AG09319 (cell line): ENCODE results near the gene MTA2.
"Not testable (repeated sequence)": the region's sequence is repeated elsewhere in the genome, so short reads cannot be mapped to it uniquely, and the experiment has no call there.

ENCODE experiments used
- DNase-seq: peaks from one replicate; pipeline ENCODE4 v3.0.0-alpha.2; 2010; ENCODE audit warnings: low read depth; ENCODE audit errors: extremely low read depth
- TF ChIP-seq, protein P1 (sequence below): IDR thresholded peaks from 2 replicates; pipeline ENCODE4 v1.5.1; 2011; ENCODE audit warnings: low read depth, mild to moderate bottlenecking, inconsistent platforms, low read length, moderate library complexity

The MTA2 gene

DNA sequence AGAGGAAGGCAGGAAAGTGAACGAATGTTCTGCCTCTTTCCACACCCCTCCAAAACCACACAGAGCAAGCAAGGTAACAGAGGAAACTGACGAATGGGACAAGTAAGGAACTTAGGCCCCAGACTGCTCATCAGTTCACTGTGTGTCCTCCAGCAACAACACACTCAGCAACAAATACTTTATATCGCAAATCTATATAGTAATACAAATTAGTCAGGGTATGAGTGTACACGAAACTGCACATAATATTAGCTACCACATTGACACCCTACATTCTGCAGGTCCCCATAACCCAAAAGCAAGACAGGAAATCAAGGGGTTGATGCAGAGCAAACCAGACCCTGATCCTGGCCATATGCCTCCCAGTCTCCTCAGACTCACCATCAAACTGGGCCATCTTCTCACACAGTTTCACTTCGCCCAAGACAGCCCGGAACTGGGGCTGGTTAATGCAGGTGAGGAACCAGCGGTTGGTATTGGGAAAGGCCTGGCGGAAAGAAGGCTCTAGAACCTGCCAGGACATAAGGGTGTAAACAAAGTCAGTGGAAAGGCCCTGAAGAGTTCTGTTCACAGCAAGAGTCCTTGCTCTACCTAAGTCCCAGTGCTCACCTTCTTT is 34.5 kb downstream of the MTA2 start:
- TF ChIP-seq, protein P1, sequence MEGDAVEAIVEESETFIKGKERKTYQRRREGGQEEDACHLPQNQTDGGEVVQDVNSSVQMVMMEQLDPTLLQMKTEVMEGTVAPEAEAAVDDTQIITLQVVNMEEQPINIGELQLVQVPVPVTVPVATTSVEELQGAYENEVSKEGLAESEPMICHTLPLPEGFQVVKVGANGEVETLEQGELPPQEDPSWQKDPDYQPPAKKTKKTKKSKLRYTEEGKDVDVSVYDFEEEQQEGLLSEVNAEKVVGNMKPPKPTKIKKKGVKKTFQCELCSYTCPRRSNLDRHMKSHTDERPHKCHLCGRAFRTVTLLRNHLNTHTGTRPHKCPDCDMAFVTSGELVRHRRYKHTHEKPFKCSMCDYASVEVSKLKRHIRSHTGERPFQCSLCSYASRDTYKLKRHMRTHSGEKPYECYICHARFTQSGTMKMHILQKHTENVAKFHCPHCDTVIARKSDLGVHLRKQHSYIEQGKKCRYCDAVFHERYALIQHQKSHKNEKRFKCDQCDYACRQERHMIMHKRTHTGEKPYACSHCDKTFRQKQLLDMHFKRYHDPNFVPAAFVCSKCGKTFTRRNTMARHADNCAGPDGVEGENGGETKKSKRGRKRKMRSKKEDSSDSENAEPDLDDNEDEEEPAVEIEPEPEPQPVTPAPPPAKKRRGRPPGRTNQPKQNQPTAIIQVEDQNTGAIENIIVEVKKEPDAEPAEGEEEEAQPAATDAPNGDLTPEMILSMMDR = no peak
- DNase-seq = no peak

DNA sequence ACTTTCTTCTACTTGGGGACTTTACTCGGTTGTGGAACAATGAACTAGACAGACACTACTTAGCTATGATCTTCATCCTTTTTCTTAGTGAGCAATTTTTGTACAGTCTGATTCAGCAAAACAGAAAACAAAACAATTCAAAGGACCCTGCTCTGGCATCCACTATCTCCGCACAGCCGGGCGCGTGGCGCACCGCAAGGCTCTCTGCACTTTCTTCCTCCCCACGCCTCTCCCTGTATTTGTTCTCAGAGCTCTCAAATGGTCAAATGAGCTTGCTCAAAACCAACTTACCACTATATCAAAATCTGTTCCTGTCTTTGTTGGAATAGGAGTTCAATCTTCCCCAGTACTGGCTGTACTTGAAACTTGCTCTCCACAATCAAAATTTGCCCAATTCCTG is 35.4 kb downstream of the MTA2 start:
- no peak for DNase-seq
- TF ChIP-seq, protein P1 = no peak

DNA sequence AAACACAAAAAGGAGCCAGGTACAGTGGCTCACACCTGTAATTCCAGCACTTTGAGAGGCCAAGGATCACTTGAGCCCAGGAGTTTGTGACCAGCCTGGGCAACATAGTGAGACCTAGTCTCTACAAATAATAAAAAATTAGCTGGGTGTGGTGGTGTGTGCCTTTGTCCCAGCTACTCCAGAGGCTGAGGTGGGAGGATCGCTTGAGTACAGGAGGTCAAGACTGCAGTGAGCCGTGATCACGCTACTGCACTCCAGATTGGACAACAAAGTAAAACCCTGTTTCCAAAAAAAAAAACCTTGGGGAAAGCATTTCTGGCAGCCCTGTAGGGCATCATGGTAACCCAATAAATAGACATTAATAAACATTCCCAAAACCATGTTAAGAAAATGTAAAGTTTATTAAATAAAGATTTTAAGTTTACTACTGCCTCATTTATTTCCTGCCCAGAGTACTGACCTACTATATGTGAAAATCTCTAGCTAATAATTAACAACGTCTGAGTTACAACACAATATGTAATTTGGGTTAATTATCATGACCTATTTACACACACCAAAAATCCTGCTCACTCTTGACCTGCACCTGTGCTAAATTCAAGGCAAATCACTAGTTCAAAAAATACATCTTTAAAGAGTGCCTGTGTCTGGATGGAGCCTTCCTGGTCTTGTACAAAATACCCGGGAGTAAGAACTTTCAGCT is 36.4 kb downstream of the MTA2 start:
- TF ChIP-seq, protein P1 = no peak

DNA sequence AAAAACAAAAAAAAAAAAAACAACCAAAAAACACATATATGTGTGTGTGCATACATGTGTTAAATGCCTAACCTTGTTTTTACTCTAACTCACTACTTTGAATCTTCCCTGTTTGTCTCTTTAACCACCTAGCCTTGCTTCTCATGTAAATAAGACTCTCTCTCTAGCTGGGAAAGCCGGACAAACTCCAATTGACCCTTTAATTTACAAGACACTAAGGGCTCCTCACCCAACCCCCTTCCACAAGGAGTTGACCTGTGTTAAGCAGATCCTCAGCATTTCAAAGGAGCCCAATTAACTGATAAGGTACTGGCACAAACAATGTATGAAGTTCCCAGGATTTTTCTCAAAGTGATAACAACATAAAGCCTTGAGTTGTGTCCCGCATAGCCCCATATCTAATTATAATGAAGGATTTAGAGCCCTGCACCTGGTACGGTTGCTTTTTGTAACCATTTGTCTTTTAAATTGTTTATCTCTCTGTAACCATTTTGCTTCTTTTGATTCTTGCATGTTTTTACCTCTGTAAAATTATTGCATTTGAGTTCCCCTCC is 39.9 kb downstream of the MTA2 start:
- DNase-seq = not testable (repeated sequence)

More for the DNA sequence above, 36.4 kb downstream of the MTA2 start:
- DNase-seq = no peak

DNA sequence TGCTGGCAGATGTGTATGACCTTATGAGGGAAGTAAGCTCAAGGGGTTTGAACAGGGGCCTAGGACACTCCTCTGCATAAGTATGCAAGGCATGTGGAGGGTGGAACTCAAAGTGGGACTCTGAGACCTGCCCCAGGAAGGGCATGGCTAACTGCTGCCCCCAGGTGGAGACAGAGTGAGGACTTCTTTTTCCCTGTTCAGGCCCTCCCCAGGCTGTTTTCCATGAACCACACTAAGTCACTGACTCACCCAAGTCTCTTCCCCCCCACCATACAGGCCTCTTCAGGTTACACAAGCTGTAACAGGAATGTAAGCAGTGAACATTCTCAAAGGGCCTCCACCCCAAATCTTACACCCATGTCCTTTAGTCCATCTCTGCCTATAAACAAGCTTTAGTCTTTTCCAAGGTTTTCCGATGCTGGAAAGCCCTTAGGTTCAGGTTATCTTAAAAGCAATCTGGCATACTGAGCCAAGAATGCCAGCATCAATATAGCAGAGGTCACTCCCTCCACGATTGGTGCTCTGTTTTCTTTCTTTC is 41.0 kb downstream of the MTA2 start:
- TF ChIP-seq, protein P1 = peak; percentile 95

DNA sequence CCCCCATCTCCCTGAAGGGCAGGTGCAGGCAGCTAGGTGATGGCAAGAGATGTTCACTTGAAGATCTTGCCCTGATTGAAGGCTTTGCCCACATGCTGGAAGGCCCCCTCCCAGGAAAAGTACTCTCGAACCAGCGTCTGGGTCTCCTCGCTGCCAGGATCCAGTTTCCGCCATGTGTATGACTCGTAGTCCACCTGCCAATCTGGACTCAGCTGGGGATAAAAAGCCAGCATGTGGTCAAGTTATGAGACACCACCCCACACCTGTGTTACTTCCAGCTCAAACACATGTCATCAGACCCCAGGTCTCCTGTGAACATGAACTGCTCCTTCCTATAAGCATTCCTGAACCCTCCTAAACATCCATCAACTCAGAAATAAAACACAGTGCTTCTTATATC is 42.0 kb downstream of the MTA2 start:
- DNase-seq = not testable (repeated sequence)

More for the DNA sequence above, 41.0 kb downstream of the MTA2 start:
- peak; percentile 95 for DNase-seq

DNA sequence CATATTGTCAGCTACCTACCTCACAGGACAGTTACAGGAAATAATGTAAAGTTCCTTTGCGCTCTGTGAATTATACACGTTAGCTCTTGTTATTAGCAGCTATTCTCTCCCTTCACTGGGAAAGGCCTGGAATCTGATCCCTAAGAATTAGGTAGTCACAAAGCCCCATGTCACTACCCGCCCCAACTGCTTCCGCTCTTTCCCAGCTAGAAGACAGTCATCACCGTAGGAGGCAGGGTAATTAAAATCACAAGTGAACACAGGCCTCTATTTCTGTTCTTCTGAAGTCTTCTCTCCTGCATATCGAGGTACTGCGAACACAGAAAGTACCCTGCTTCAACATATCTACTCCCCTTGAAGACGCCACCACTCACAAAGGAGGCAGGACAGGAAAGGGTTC is 42.5 kb downstream of the MTA2 start:
- no peak for DNase-seq
- TF ChIP-seq, protein P1 = no peak

DNA sequence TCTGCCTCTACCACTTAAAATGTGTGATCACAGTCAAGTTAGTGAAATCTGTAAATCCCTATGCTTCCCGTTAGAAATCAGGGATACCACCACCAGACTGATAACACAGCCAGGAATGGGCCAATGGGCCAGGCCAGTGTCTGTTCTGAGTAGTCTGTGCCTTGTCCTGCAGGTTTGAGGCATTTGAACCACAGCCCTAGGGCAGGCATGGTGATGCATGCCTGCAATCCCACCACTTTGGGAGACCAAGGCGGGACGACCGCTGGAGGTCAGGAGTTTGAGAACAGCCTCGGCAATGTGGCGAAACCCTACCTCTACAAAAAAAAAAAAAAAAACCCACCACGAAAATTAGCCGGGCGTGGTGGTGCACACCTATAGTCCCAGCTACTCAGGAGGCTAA is 43.0 kb downstream of the MTA2 start:
- TF ChIP-seq, protein P1 = no peak
- DNase-seq = no peak
